GM19099 (cell line): ENCODE results near the gene SEZ6.

Source experiments
- POLR2A ChIP-seq: IDR thresholded peaks from 3 replicates; pipeline ENCODE4 v1.6.1; 2011; ENCODE audit warnings: low read depth; ENCODE audit not compliant: insufficient read length; ENCODE audit errors: extremely low read depth

SEZ6 gene

DNA sequence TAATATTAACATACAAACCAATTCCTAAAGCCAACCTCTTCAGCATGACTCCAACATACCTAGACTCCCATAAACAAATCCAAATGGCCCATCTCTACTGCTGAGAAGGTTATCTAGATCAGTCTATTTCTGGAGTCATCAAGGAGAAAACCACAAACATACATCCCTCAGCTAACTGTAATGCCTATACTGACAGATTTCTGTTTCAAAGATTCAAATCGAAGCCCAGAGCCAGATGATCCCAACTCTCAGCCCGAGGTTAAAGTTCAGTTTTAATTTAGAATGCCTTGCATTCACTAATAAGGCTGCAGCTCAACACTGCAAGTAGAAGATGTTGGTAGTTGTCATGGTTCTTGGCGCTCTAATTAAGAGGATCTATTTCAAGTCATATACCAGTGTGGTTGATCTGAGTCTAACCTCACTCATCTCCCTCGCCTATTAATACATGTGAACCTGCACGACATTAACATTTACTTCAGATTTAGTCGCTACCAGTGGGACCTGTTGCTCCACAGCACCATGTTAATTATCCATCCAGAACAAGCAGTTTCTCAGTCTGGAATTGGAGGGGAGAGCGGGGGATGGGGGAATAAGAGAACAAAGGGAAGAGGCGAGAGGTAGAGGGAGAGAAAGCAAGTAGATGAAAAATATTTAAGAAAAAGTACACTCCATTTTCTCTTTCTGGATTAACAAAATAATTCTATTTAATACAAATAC, 69.9 kb downstream of the SEZ6 start:
- TF ChIP-seq POLR2A: no peak

DNA sequence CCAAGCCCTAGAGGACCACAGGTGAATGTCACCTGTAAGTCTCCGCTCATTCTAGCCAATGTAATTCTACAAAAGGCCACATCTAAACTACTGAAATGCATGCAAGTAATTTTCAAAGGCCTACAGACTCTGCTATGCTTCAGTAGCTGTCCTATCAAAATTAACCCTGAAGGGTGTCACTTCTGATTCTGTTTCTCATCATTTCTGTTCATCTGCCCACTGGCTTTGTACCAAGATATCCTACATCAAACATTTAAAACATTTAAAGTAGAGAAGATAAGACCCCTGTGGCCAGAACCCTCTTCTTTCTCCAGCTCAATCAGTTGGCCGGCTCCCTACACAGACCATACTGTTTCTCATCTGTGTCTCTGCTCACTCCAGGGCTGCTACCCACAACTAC, 76.0 kb downstream of the SEZ6 start:
- no peak for TF ChIP-seq POLR2A

DNA sequence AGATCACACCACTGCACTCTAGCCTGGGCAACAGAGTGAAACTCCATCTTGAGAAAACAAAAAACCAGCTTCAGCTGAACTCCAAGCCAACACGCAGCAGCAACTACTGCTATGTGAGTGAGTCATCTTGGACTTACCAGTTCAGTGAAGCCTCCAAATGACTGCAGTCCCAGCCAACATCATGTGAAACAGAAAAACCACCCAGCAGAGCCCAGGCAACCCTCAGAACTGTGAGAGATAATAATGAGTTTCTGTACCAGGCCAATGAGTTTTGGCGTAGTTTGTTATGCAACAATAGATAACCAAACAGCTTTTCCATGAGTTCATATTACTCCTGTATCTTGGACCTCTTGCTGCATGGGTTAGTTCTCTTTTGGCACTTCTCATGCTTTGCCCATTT, 77.8 kb downstream of the SEZ6 start:
- no peak for TF ChIP-seq POLR2A

DNA sequence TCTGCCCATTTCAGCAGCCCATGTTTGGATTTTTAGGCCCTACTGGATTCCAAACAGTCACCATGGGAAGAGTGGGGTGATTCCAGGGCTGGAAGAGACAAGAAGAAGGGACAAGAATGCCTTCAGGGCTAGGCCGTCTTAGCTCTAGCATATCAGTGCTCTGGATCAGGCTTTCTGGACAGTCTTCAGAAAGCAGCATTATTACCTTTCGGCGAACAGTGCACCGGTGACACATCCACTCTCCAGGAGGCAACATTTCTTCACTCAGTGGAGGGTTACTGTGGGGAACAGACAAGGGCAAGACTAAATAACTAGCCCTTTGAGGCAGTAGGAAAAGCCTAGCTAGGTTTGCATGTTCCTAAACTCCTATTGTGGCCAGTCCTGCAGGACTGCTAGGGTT, 79.0 kb downstream of the SEZ6 start:
- no peak for TF ChIP-seq POLR2A

DNA sequence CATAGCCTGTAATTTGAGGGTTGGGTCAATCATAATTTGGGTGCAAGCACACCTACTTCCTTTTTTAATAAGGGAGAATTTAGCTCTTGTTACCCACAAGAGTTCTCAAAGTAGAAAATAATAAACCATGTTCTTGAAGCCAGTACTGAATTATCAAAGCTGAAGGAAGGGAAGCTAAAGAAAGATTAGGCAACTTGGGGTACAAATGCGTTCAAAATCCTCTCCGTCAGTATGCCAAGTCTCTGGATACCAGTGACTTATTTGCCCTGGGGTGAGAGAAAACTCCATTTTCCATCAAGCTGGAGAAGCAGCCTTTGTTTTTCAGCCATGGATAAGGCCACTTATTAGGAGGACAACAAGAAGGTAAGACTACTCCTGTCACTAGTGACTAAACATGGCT, 79.5 kb downstream of the SEZ6 start:
- TF ChIP-seq POLR2A: no peak

DNA sequence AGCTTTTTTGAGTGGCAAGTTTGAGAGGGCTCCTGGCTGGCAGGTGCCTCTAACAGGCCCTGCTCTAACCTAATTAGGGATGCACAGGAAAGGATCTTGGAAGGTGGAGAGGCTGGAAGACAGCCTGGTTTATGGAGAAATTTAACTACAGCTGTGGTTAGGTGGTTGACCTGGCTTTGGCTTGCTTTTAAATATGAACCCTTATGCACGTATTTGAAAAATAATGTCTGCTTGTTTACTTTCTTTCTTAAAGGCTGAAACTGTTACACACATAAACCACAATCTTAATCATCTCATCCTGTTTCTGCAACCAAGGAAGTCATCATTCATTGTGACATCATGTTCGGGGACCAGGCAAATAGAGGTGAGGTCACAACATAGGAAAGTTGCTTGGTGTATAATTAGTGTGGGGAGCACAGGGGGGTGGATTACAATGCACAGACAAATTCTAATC, 79.9 kb downstream of the SEZ6 start:
- no peak for TF ChIP-seq POLR2A

DNA sequence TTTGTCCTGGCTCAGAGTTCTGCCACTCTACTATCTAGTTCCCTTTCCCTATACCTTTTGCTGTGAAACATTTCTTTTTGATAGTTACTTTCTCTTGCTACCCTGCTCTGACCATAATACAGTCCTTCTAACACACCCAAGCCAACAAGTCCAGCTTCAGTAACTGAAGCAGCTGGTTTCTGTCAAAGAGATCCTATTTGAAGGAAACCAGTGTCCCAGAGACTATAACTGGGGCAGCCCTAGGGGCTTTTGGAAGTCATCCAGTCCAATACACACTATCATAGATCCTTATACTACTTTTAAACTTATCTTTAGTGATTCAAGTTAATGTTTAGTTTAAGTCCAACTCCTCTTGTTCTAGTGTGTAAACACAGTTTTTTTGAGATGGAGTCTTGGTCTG, 85.6 kb downstream of the SEZ6 start:
- no peak for TF ChIP-seq POLR2A

DNA sequence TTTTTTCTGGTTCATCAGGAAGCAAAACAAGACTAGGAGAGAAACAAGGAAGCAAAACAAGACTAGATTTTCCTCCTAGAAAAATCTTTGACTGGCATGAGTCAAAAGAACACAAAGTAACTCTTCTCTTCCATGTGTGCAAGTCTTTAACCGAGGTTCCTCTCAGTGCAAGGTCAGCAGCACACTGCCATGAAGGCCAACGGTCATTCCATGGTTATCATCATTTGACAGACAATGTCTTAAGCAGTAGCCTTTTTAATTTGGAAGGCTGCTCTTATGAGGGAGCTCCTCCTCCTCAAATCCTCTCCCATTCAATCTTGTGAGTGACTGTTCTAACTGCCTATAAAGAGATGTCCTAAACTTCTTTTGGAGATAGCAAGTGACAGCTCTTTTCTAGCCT, 87.5 kb downstream of the SEZ6 start:
- no peak for TF ChIP-seq POLR2A

DNA sequence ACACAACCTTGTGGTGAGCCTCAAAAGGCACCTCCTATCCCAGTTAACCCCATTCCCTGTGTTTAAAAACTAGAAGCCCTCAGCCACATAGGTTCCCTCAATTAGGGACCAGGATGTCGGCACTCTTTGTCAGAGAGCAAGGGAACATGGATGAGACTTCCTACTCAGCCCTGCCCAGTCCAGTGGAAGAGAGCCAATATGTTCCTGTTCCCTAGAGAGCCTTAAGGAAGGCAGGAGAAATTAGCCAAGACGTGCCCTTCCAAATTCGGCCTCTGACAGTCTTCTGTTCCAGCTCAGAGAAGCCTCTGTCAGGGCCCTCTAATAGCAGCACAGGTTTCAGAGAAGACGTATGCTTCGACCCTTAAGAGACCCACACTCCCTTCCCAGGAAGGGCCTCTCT, 88.4 kb downstream of the SEZ6 start:
- TF ChIP-seq POLR2A: no peak

DNA sequence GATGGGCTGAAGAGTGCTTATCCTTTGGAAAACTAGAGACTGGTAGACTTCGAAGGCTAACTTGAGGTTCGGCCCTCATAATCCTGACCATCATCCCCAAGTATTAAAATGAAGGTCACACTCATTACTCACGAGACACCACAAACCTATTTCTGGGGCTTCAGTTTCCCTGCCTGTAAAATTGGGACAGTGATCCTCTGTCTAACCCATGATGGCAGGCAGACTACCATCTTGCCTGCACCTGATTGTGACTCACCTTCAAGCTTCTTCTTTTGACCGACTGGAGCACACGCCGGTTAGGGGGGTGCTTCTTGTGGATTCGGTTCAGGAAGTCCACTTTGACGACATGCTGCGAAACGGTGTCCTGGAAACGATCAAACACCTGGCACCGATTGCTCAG, 88.8 kb downstream of the SEZ6 start:
- TF ChIP-seq POLR2A: no peak

DNA sequence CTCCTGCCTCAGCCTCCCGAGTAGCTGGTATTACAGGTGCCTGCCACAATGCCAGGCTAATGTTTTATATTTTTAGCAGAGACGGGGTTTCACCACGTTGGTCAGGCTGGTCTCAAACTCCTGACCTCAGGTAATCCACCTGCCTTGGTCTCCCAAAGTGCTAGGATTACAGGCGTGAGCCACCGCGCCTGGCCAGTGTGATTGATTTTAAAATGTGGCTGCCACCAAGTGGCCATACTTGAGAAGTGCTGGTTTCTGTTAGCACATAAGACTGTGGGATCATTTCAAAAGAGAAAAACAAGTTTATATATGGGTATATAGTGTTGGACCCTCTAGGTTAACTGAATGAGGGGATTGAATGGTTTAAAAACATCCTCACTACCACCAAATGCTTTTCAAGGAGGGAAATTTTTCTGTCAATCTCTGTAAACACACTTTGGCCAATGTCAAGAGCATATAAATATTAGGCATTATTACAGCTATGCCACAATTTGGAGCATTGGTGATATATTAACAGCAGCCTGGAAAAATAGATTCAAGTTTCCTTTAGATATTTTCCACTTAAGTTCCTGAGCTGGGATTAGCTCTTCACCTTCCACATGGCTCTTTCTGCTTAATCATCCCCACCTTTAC, 89.4 kb downstream of the SEZ6 start:
- no peak for TF ChIP-seq POLR2A

DNA sequence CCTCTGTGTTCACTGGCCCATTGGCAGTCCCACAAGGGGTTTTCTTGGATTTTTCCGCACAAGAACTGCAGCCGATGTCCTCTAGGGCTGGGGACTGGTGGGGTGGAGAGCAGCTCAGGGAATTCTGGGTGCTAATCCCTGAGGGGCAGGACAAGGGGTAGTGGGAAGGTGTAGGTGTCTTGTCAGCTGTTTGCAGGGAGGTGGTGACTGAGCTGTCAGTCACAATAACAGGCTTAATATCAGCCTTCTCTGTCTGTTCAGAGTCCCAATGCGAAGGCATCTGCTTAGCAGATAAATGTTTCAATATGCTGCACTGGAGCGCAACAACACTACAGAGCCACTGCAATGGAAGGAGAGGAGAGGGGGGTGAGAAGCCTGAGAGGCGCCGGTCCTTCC, 92.9 kb downstream of the SEZ6 start:
- TF ChIP-seq POLR2A: no peak

DNA sequence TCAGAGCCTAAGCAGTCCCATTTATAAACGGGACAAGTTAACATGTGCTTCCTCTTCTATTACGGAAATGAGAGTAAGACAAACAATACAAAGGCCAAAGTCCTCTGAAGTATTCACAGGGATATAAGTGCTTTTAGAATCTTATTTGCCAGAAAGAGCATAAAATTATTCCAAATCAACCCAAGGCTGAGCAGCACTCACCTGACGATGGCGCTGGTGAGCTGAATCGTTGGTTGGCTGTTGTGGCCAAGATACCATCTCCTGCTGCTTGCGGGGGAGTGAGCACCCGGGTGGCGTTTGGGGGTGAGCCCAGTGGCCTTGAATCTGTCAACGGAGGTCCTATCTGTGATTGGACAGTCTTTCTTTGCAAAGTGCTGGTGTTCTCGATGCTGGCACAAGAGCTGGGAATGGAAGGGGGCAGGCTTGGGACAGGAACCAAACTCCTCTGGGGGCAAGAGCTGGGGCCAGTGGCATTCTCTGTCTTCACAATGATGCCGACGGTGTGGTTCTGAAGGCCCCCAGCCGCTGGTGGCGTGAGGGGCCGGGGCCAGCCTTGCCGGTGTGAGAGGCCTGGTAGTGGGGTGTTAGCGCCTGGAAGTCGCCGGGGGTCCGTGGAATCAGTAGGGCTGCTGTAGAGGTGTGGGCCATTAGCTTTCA, 93.4 kb downstream of the SEZ6 start:
- no peak for TF ChIP-seq POLR2A

DNA sequence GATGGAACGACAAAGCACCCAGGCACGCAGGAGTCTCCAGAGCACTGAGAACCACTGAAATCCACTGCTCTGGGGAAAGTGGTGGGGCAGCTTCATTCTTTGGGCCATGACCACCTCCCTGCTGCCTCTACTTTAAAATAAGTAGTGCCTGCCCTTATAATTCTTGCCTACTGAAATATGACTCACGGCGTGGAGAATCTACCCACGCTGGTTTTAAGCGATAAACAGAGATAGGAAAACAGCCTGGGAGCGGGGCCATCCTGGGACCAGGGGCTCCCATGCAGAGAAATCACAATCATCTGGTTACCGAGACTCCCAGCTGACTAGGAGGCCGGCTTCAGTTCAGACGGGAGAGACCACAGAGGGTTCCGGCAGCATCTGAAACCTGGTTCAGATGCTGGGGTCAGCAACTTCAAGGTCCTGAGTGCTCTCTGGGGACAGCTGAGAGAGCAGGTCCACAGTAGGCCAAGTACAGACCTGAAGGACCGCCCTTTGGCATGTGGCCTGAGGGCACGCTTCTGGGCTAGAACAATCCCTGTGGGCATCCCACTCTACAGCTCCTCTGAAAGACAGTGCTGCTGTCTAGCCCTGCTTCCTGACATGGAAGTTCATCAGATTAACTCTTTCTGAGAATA, 94.3 kb downstream of the SEZ6 start:
- TF ChIP-seq POLR2A: no peak

DNA sequence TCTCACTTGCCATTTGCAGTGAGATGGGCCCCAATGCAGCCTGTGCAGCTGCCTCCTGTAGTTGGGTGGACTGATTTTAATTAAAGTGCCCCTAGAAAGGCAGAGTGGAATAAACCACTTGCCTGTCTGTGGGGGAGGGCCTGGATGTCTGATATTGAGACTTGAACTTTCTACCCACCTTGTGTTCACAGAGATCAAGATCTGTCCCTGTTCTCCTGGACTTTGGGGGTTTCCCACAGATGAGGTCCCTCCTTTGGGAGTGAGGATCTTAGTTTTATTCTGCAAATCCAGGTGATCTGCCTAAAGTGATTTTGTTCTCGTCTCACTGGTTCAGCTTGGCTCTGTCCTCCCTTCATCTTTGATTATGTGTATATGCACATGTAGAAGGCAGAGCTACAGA, 95.3 kb downstream of the SEZ6 start:
- no peak for TF ChIP-seq POLR2A
